HG03342 (cell line): Measurements from ENCODE around the gene CRAMP1.
"Not testable (repeated sequence)": the region's sequence is repeated elsewhere in the genome, so short reads cannot be mapped to it uniquely, and the experiment has no call there.

Experiments used
- ATAC-seq: cut with Tn5 transposase; IDR thresholded peaks from one replicate; pipeline ENCODE4 v1.9.1; 2021; ENCODE audit warnings: mild to moderate bottlenecking, moderate library complexity; ENCODE audit not compliant: unreplicated experiment

The CRAMP1 gene

GRCh38 chr16:1677339-1677738 is 65.2 kb downstream of the CRAMP1 start:
- no peak for ATAC-seq

GRCh38 chr16:1677942-1678499 is 65.9 kb downstream of the CRAMP1 start, which contains the start of gene JPT2:
TSS of gene JPT2 (plus strand) at chr16:1678279. CDS start at chr16:1678313, 34 bp downstream.
- ATAC-seq = peak; percentile 86

- ATAC-seq = peak; percentile 1
Measured at GRCh38 chr16:1678500-1679098, 66.4 kb downstream of the CRAMP1 start.

GRCh38 chr16:1680361-1680760 is 68.2 kb downstream of the CRAMP1 start:
- ATAC-seq = no peak

GRCh38 chr16:1681032-1681431 is 68.9 kb downstream of the CRAMP1 start:
- no peak for ATAC-seq

GRCh38 chr16:1687427-1688316 is 75.5 kb downstream of the CRAMP1 start:
- no peak for ATAC-seq

GRCh38 chr16:1688807-1689560 is 76.8 kb downstream of the CRAMP1 start:
- ATAC-seq = no peak

GRCh38 chr16:1689853-1690252 is 77.7 kb downstream of the CRAMP1 start:
- no peak for ATAC-seq

GRCh38 chr16:1690810-1691209 is 78.7 kb downstream of the CRAMP1 start:
- no peak for ATAC-seq

- no peak for ATAC-seq
Measured at GRCh38 chr16:1691276-1691675, 79.1 kb downstream of the CRAMP1 start.

- no peak for ATAC-seq
Measured at GRCh38 chr16:1691956-1692355, 79.8 kb downstream of the CRAMP1 start.

- ATAC-seq = no peak
Measured at GRCh38 chr16:1696863-1697262, 84.7 kb downstream of the CRAMP1 start.

GRCh38 chr16:1698680-1699079 is 86.5 kb downstream of the CRAMP1 start:
- ATAC-seq = no peak

GRCh38 chr16:1700246-1700645 is 88.1 kb downstream of the CRAMP1 start:
- ATAC-seq = no peak

GRCh38 chr16:1701216-1701878 is 89.2 kb downstream of the CRAMP1 start:
- ATAC-seq = no peak

GRCh38 chr16:1705324-1705687 is 93.1 kb downstream of the CRAMP1 start:
- not testable (repeated sequence) for ATAC-seq

- ATAC-seq = peak; percentile 73
Measured at GRCh38 chr16:1705688-1706385, 93.7 kb downstream of the CRAMP1 start, which contains the start of gene MAPK8IP3. TSS of gene MAPK8IP3 (plus strand) at chr16:1706195. CDS start at chr16:1706340, 145 bp downstream.

- ATAC-seq = peak; percentile 11
Measured at GRCh38 chr16:1706386-1707192, 94.4 kb downstream of the CRAMP1 start.

GRCh38 chr16:1707193-1707790 is 95.1 kb downstream of the CRAMP1 start:
- no peak for ATAC-seq
